DMS153 (cell line): ENCODE results near the gene LRRC8A.
"Not testable (repeated sequence)": the region's sequence is repeated elsewhere in the genome, so short reads cannot be mapped to it uniquely, and the experiment has no call there.

Experiments
- DNase-seq: peaks from one replicate; lab custom pipeline; 2025; lab: John Stamatoyannopoulos, UW

Gene LRRC8A

GRCh38 chr9:128881884-128882676 lies at the start of gene LRRC8A, which contains the start of gene KYAT1:
LRRC8A (plus strand) TSS chr9:128882133; CDS start chr9:128907165, 25,032 bp downstream.
KYAT1 (minus strand) TSS chr9:128881950; CDS start chr9:128845405, 36,545 bp downstream.
- DNase-seq, result peak; percentile 93

- no peak for DNase-seq
Observed at GRCh38 chr9:128833696-128834095, 48.2 kb upstream of the LRRC8A start.

GRCh38 chr9:128835246-128836210 lies 46.4 kb upstream of the LRRC8A start:
- DNase-seq, result no peak

- DNase-seq, result no peak
Observed at GRCh38 chr9:128836509-128837145, 45.3 kb upstream of the LRRC8A start.

- no peak for DNase-seq
Observed at GRCh38 chr9:128838338-128838737, 43.6 kb upstream of the LRRC8A start.

- no peak for DNase-seq
Observed at GRCh38 chr9:128840524-128840923, 41.4 kb upstream of the LRRC8A start.

- no peak for DNase-seq
Observed at GRCh38 chr9:128841694-128842492, 40.0 kb upstream of the LRRC8A start.

GRCh38 chr9:128843171-128843570 lies 38.8 kb upstream of the LRRC8A start:
- DNase-seq, result not testable (repeated sequence)

GRCh38 chr9:128845186-128845931 lies 36.6 kb upstream of the LRRC8A start:
- peak; percentile 67 for DNase-seq

GRCh38 chr9:128846680-128847030 lies 35.3 kb upstream of the LRRC8A start:
- DNase-seq, result no peak

- DNase-seq, result no peak
Observed at GRCh38 chr9:128847803-128848202, 34.1 kb upstream of the LRRC8A start.

- DNase-seq, result not testable (repeated sequence)
Observed at GRCh38 chr9:128851024-128851423, 30.9 kb upstream of the LRRC8A start.

- DNase-seq, result peak; percentile 14
Observed at GRCh38 chr9:128851779-128852600, 29.9 kb upstream of the LRRC8A start.

- DNase-seq, result not testable (repeated sequence)
Observed at GRCh38 chr9:128852646-128853045, 29.3 kb upstream of the LRRC8A start.

GRCh38 chr9:128854454-128854853 lies 27.5 kb upstream of the LRRC8A start:
- DNase-seq, result not testable (repeated sequence)

- not testable (repeated sequence) for DNase-seq
Observed at GRCh38 chr9:128858476-128858875, 23.5 kb upstream of the LRRC8A start.

- no peak for DNase-seq
Observed at GRCh38 chr9:128860937-128861336, 21.0 kb upstream of the LRRC8A start.

- DNase-seq, result no peak
Observed at GRCh38 chr9:128861501-128861900, 20.4 kb upstream of the LRRC8A start.

GRCh38 chr9:128862401-128862851 lies 19.5 kb upstream of the LRRC8A start:
- no peak for DNase-seq

GRCh38 chr9:128863647-128864046 lies 18.3 kb upstream of the LRRC8A start:
- peak; percentile 6 for DNase-seq
